Measurements from ENCODE around the gene CFAP20DC. TPM values are rescaled to one million over a fixed set of nuclear protein-coding genes. Genes with fewer than 3 reads are reported as not detected.

Gene CFAP20DC
- total and polyA plus RNA-seq, 2 experiments from 2014 or later = 7.4 to 11.4 TPM

DNA sequence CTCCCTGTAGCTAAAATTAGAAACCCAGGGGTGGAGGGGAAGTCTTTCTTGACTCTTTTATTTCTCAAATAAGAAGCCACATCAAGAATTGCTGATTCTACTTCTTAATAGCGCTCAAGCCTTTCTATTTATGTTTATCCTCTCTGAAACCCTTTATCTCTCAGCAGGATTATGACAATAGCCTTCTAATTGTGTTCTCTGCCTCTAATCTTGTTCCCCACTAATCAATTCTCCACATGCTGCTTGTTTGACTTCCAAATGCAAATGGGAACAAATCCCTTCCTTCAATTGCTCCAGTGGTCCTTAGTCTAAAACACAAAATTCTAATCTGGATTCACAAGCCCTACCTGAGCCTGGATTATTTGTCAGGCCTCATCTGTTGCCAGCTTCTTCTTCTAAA is 43.7 kb upstream of the CFAP20DC start (continued):
- TF ChIP-seq, protein P1, sequence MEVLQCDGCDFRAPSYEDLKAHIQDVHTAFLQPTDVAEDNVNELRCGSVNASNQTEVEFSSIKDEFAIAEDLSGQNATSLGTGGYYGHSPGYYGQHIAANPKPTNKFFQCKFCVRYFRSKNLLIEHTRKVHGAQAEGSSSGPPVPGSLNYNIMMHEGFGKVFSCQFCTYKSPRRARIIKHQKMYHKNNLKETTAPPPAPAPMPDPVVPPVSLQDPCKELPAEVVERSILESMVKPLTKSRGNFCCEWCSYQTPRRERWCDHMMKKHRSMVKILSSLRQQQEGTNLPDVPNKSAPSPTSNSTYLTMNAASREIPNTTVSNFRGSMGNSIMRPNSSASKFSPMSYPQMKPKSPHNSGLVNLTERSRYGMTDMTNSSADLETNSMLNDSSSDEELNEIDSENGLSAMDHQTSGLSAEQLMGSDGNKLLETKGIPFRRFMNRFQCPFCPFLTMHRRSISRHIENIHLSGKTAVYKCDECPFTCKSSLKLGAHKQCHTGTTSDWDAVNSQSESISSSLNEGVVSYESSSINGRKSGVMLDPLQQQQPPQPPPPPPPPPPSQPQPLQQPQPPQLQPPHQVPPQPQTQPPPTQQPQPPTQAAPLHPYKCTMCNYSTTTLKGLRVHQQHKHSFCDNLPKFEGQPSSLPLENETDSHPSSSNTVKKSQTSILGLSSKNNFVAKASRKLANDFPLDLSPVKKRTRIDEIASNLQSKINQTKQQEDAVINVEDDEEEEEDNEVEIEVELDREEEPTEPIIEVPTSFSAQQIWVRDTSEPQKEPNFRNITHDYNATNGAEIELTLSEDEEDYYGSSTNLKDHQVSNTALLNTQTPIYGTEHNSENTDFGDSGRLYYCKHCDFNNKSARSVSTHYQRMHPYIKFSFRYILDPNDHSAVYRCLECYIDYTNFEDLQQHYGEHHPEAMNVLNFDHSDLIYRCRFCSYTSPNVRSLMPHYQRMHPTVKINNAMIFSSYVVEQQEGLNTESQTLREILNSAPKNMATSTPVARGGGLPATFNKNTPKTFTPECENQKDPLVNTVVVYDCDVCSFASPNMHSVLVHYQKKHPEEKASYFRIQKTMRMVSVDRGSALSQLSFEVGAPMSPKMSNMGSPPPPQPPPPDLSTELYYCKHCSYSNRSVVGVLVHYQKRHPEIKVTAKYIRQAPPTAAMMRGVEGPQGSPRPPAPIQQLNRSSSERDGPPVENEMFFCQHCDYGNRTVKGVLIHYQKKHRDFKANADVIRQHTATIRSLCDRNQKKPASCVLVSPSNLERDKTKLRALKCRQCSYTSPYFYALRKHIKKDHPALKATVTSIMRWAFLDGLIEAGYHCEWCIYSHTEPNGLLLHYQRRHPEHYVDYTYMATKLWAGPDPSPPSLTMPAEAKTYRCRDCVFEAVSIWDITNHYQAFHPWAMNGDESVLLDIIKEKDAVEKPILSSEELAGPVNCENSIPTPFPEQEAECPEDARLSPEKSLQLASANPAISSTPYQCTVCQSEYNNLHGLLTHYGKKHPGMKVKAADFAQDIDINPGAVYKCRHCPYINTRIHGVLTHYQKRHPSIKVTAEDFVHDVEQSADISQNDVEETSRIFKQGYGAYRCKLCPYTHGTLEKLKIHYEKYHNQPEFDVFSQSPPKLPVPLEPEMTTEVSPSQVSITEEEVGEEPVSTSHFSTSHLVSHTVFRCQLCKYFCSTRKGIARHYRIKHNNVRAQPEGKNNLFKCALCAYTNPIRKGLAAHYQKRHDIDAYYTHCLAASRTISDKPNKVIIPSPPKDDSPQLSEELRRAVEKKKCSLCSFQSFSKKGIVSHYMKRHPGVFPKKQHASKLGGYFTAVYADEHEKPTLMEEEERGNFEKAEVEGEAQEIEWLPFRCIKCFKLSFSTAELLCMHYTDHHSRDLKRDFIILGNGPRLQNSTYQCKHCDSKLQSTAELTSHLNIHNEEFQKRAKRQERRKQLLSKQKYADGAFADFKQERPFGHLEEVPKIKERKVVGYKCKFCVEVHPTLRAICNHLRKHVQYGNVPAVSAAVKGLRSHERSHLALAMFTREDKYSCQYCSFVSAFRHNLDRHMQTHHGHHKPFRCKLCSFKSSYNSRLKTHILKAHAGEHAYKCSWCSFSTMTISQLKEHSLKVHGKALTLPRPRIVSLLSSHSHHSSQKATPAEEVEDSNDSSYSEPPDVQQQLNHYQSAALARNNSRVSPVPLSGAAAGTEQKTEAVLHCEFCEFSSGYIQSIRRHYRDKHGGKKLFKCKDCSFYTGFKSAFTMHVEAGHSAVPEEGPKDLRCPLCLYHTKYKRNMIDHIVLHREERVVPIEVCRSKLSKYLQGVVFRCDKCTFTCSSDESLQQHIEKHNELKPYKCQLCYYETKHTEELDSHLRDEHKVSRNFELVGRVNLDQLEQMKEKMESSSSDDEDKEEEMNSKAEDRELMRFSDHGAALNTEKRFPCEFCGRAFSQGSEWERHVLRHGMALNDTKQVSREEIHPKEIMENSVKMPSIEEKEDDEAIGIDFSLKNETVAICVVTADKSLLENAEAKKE (CRISPR knock-in tag; IDR thresholded peaks at IDR 0.05) = no peak
- TF ChIP-seq EZH2 (IDR thresholded peaks at IDR 0.05; ENCODE audit: low read depth, unreplicated experiment) (no peak), STAT1 (IDR thresholded peaks at IDR 0.05; ENCODE audit: unreplicated experiment) (no peak), EZH2phosphoT487 (IDR thresholded peaks at IDR 0.05; ENCODE audit: unreplicated experiment) (no peak), ZNF114 (CRISPR knock-in tag; IDR thresholded peaks at IDR 0.05) (no peak), CREB1 (CRISPR knock-in tag; IDR thresholded peaks at IDR 0.05; ENCODE audit: low read depth) (no peak), ZNF331 (CRISPR knock-in tag; IDR thresholded peaks at IDR 0.05; ENCODE audit: low read depth) (no peak)
- TF ChIP-seq, protein P2, sequence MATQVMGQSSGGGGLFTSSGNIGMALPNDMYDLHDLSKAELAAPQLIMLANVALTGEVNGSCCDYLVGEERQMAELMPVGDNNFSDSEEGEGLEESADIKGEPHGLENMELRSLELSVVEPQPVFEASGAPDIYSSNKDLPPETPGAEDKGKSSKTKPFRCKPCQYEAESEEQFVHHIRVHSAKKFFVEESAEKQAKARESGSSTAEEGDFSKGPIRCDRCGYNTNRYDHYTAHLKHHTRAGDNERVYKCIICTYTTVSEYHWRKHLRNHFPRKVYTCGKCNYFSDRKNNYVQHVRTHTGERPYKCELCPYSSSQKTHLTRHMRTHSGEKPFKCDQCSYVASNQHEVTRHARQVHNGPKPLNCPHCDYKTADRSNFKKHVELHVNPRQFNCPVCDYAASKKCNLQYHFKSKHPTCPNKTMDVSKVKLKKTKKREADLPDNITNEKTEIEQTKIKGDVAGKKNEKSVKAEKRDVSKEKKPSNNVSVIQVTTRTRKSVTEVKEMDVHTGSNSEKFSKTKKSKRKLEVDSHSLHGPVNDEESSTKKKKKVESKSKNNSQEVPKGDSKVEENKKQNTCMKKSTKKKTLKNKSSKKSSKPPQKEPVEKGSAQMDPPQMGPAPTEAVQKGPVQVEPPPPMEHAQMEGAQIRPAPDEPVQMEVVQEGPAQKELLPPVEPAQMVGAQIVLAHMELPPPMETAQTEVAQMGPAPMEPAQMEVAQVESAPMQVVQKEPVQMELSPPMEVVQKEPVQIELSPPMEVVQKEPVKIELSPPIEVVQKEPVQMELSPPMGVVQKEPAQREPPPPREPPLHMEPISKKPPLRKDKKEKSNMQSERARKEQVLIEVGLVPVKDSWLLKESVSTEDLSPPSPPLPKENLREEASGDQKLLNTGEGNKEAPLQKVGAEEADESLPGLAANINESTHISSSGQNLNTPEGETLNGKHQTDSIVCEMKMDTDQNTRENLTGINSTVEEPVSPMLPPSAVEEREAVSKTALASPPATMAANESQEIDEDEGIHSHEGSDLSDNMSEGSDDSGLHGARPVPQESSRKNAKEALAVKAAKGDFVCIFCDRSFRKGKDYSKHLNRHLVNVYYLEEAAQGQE (IDR thresholded peaks at IDR 0.05; ENCODE audit: unreplicated experiment) = no peak
